COLO829 (cell line): ENCODE results near the gene C3orf20.

ENCODE experiments used
- DNase-seq: peaks from one replicate; pipeline ENCODE4 v3.0.0; 2012; ENCODE audit warnings: low spot score

The C3orf20 gene

GRCh38 chr3:14758959-14759358 lies 84.0 kb downstream of the C3orf20 start:
- DNase-seq, result no peak

DNA sequence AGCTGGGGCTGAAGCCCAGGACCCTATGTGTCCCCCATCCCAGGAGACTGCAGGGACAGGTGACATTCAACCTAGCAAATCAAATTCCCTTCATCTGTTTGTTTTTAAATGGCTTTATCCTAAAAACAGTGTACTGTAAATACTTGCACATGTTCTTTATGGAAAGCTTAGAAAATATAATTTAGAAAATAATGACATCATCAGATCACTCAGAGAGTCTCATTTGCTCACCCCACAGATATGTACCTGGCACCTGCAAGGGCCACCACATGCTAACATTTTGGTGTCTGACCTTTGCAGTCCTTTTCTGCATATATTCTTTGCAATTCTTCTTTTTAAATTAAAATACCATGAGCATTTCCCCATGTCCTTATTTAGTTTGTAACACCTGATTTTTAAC lies 85.2 kb downstream of the C3orf20 start:
- no peak for DNase-seq

DNA sequence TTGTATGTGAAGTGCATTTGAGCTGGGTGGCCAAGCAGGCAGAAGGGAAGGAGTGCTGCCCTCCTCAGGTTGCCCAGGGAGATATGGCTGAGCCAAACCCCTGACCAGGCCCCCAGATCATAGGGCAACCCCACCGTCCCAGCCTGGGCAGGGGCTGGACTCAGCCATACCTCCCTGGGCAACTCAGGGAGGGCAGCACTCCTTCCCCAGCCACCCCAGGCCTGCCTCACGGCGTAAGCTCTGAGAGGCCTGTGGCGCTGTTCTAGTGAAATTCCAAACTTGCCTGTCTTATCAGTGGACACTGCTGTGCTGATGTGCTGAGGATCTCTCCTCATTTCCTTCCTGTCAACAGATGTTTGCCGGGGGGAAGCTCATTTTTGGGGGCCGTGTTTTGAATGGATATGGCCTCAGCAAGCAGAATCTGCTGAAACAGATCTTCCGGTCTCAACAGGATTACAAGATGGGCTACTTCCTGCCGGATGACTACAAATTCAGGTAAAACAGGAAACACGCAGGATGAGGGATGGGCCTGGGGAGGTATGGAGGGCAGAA lies 86.3 kb downstream of the C3orf20 start:
- DNase-seq, result no peak

DNA sequence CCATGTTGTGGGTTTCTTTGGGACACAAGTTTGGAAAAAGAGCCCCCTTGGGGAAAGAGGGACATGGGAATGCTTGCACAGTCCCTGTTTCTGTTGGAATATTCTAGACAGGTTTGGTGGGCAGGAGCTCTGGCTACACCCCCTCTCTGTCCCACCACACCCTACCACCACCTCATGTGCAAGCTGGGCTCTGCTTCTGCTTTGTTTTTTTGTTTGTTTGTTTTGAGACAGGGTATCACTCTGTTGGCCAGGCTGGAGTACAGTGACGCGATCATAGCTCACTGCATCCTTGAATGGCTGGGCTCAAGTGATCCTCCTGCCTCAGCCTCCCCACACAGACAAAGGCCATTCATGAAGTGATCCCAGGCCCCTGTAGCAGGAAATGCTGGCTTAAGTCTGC lies 86.9 kb downstream of the C3orf20 start:
- DNase-seq, result no peak

DNA sequence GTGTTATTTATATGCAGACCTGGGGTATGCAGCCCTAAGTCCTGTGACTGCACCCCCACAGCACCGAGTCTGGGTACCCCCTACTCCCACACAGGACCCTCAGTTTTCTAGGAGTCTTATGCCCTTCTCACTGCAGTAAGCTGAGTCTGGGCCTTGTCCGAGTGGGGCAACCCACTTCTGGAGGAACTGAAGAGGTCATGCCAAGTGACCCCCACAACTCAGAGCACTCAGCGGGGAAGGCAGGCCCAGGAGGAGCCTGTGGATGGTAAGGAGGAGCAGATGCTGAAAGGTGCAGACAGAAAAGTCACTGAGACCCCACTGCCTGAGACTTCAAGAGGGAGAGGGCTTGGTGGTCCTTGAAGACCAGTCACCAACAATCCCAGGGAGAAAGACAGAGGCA lies 87.8 kb downstream of the C3orf20 start:
- no peak for DNase-seq

DNA sequence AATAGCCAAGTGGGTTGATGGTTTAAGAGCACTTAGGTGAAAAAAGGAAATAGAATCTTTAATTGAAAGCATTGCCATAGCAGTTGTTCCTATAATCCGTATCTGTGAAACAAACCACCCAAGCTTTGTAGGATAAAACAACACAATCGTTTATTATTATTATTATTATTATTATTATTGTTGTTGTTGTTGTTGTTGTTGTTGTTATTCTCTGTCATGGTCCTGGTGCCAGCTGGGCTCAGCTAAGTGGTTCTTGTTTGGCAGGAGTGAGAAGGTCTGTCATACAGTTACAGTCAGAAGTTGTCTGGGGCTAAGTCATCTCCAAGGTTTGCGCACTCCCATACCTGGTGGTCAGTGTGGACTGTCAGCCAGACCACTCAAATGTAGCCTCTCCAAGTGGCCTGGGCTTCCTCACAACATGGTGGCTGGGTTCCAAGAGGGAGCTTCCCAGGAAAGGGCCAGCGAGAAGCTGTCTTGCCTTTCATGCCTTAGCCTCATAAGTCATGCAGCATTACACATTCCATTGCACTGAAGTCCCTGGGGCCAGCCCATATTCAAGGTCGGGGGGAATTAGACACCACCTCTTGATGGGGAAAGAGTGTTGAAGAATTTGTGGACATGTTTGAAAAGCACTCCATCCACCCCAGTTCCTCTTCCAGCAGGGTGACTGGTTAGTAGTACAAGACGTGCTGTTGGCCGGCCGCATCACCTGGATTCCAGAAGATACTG lies 89.6 kb downstream of the C3orf20 start:
- no peak for DNase-seq

- DNase-seq, result no peak
Observed at GRCh38 chr3:14765060-14765400, 90.1 kb downstream of the C3orf20 start.

DNA sequence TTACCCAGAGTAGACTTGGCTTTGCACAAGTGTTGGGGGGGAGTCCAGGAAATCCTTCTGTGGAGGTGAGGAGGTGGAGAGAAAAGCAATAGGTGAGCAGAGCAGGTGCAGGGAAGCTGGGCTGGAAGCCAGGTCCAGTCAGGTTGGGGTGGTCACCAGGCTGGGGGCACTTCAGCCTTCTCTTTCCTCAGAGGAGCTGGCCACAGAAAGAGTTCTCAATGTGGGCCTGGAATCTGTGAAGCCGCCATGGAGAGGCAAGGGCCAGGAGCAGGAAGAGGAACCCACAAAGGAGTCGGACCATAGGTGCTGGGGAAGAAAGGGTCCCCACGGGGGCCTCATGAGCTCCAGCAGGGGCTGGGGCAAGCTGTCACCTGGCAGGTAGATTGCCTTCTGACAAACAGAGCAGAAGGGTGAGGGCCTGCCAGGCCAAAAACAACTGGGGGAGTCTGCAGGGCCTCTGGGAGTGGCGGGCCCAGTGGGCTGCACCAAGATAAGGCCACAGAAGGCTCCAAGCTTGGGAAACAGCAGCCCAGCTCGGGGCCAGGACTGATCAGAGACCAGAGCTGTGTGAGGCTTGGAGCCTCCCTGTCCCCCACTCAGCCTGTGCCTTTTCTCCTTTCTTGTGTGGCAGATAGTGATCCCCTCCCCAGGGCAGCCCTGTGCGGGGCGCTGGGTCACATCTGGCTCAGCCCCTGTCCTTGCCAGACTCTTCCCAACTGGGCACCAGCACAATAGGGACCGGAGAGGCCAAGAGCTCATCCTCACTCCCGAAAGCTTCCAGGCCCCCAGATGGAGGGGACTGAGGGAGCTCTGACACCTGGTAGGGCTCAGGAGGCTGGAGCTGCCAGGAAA lies 90.9 kb downstream of the C3orf20 start:
- no peak for DNase-seq

GRCh38 chr3:14766428-14767244 lies 91.7 kb downstream of the C3orf20 start:
- DNase-seq, result no peak

DNA sequence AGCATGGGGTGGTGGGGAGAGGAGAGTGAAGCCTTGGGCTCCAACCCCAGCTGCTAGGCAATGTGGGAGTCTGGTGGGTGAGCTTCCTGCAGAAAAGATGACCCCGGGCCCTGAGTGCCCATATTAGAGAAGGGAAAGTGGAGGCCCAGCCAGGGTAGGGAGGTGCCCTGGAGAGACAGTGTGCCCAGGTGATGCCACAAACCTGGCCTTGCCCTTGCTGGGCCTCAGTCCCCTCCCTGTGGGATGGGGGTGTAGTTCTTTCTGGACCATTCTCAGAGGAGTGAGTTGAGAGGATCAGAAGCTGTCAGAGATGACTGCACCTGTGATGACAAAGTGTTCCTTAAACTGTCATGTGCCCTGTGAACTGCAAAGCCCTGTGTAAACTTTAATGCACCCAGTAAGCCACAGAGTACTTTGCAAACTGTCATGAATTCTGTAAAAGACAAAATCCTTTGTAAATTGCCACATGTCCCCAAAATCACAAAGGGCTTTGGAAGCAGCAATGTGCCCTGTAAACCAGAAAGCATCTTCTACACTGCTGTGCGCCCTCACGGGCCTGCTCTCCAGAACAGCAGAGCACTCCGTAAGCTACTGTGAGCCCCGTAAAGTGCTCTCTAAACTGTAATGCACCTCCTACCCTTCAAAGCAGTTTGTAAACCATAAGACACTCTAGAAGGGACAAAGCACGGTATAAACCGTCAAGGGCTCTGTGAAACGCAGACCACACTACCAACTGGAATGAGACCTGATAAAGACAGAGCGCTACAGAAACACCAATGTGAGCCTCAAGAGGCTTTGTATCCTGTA lies 92.5 kb downstream of the C3orf20 start:
- no peak for DNase-seq

GRCh38 chr3:14768182-14768790 lies 93.3 kb downstream of the C3orf20 start:
- no peak for DNase-seq

DNA sequence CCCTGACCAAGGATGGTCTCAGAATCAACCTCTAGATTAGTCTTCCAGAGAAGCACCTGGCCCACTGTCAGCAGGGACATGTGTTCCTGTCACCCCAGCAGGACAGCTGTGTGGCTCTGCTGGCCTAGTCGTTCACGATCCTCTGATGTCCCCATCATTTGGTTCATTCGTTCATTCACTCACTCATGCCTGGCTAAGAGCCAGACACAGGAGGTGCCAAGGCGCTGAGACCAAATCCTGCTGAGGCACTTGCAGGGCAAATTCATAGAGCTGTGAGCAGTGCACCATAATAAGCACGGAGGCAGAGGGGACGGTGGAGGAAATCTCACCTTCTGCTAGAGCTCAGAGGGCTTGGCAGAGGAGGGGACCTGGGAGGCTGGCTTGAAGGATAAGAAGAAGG lies 93.9 kb downstream of the C3orf20 start:
- no peak for DNase-seq

- DNase-seq, result no peak
Observed at GRCh38 chr3:14769544-14770325, 94.8 kb downstream of the C3orf20 start.

GRCh38 chr3:14770591-14770990 lies 95.7 kb downstream of the C3orf20 start:
- no peak for DNase-seq

DNA sequence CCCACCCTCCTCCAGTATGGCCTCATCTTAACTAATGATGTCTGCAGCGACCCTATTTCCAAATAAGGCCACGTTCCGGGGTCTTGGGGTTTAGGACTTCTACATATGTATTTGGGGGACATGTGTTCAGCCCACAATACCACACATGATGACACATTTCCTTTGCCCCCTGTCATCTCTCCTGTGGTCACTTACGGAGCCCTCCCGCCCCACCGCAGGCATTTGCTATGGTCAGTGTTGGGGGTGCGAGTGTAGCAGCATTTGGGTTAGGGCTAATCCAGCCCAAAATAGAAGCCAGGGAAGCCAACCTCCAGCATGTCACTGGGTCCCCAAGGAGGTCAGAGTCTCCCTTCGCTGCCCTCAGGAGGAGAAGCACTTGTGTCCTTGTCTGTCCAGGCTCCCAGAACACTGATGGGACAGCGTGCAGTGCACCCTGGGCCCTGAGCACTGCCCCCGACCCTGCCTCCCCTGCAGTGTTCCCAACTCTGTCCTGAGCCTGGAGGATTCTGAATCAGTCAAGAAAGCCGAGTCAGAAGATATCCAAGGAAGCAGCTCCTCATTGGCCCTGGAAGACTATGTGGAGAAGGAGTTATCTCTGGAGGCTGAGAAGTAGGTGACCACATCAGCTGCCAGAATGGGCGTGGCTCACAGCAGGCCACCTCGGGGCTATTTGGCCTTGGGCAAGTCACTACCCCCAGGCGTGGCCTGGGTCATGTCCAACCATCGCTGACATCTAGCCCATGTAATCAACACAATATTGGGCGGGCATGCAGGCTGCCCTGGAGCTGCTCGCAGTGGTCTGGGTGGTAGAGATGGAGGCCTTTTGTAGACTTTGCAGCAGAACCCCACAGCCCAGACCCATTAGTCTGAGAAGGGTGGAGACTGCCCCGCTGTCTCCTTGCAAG lies 96.9 kb downstream of the C3orf20 start:
- DNase-seq, result no peak

DNA sequence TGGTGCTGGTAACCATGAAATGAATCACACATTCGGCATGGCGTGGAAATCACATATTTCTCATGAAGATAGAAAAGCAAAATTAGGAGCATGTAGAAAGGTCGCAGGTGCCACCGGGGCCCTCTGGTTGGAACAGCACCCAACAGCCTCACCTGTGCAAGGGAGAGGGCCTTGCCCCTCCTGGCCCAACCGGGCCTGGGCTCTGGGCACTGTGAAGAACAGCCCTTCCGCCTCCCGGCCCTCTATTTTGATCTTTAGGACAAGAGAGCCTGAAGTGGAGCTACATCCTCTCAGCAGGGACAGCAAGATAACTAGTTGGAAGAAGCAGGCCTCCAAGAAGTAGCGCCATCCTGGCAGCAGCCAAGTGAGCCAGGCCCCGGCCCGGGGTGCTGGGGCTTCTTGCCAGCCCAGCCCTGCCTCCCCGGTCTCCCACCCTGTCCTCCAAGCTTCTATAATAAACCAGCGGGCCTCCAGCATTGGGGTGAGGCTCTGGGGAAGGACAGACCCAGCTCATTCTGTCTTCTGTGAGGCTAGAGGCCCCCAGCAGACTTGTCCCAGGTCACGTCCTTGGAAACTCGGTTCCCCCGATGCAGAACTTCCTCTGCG lies 97.7 kb downstream of the C3orf20 start:
- DNase-seq, result no peak

DNA sequence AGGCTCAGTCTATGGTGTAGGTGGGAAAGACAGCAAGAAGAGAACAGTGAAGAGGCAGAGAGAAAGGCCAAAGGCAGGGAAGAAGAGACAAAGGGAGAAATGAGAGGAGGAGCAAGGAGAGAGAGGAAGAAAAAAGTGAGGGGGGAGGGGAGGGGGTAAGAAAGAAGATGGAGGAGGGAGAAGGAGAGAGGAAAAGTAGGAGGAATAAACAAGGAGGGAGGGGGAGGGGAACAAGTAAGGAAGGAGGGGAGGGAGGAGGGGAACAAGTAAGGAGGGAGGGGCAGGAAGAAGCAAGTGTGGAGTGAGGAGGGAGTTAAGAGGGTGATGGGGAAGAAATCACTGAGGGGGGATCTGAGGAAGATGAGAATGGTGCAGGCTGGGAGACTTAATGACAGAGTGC lies 98.3 kb downstream of the C3orf20 start:
- no peak for DNase-seq

DNA sequence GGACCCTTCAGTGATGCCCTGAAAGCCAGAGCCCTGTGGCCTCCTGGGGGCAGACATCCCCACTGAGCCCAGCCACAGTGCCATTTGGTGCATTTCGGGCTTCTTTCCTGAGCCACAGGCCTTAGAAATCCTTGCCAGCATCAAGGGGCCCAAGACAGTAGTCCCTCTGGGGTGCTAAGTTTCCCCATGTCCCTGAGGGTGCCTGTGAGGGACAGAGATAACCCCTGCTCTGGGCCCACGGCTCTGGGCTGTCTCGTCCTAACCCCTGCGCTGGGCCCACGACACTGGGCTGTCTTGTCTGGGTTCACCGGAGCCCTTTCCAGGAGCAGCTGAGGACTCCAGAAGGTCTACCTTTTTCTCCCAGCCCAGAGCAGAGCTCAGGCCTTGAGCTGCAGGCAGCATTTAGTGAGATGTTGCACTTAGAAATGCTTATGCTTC lies 98.8 kb downstream of the C3orf20 start:
- DNase-seq, result no peak

DNA sequence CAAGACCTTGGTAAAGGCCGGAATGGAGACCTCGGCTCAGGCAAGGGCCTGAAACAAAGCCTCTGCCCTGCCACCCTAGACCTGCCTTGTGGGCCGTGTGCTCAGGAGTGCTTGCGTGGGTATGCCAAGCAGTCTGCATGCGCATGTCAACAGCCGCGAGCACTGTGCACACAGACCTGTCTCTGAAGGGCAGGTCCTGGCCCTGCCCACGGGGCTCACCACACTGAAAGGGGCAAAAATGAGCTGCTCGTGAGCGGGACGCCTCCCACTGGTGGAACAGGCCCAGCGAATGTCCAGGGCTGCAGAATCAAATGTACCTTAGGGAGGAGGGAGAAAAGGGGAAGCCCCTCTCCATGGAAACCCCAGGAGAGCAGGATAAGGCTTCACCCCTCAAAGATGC lies 99.5 kb downstream of the C3orf20 start:
- no peak for DNase-seq
